Neural progenitor cell (in vitro differentiated cells): Measurements from ENCODE around the gene HRH2. TPM values are rescaled to one million over a fixed set of nuclear protein-coding genes. Genes with fewer than 3 reads are reported as not detected.

Source experiments
- DNase-seq: peaks from one replicate; pipeline ENCODE4 v3.0.0-alpha.2; 2016; ENCODE audit warnings: low spot score
- H2AFZ ChIP-seq: fragments of 200-600 bp; sonication (generic); replicated peaks from 2 replicates; pipeline ENCODE4 v1.6.1; 2016; ENCODE audit warnings: antibody characterized with exemption
- H3F3A ChIP-seq: fragments of 200-600 bp; sonication (generic); 2 replicates; pipeline ENCODE4 v1.6.1; 2016; ENCODE audit warnings: antibody characterized with exemption, low read depth
- H3K27ac ChIP-seq: fragments of 200-600 bp; sonication (generic); 2 replicates; pipeline ENCODE4 v1.5.1; 2016; ENCODE audit warnings: mild to moderate bottlenecking
- H3K27me3 ChIP-seq: fragments of 200-600 bp; sonication (generic); 2 replicates; pipeline ENCODE4 v1.6.1; 2016; ENCODE audit warnings: mild to moderate bottlenecking, moderate library complexity
- H3K36me3 ChIP-seq: fragments of 200-600 bp; sonication (generic); 2 replicates; pipeline ENCODE4 v1.5.1; 2016
- H3K4me1 ChIP-seq: fragments of 200-600 bp; sonication (generic); 2 replicates; pipeline ENCODE4 v1.6.1; 2016; ENCODE audit warnings: mixed run types
- H3K4me2 ChIP-seq: fragments of 200-600 bp; sonication (generic); 2 replicates; pipeline ENCODE4 v1.6.1; 2016
- H3K4me3 ChIP-seq: fragments of 200-600 bp; sonication (generic); 2 replicates; pipeline ENCODE4 v1.5.1; 2016
- H3K79me2 ChIP-seq: fragments of 200-600 bp; sonication (generic); 2 replicates; pipeline ENCODE4 v1.6.1; 2016; ENCODE audit warnings: low read depth
- H3K9ac ChIP-seq: fragments of 200-600 bp; sonication (generic); 2 replicates; pipeline ENCODE4 v1.6.1; 2016
- H3K9me3 ChIP-seq: fragments of 200-600 bp; sonication (generic); 2 replicates; pipeline ENCODE4 v1.5.1; 2016; ENCODE audit warnings: low read depth
- H4K20me1 ChIP-seq: fragments of 200-600 bp; sonication (generic); 2 replicates; pipeline ENCODE4 v1.6.1; 2016; ENCODE audit warnings: low read depth
- H3K27ac Mint-ChIP-seq: 3 replicates; pipeline ENCODE4 v1.8.0; 2021; ENCODE audit warnings: mixed read lengths
- H3K27me3 Mint-ChIP-seq: 2 replicates; pipeline ENCODE4 v1.8.0; 2022; ENCODE audit warnings: low read depth, mild to moderate bottlenecking, inconsistent platforms, moderate library complexity, mixed read lengths; ENCODE audit not compliant: insufficient read depth
- H3K36me3 Mint-ChIP-seq: 3 replicates; pipeline ENCODE4 v1.8.0; 2021; ENCODE audit warnings: mixed read lengths
- H3K4me1 Mint-ChIP-seq: 3 replicates; pipeline ENCODE4 v1.8.0; 2021; ENCODE audit warnings: mixed read lengths
- H3K4me3 Mint-ChIP-seq: 3 replicates; pipeline ENCODE4 v1.8.0; 2021; ENCODE audit warnings: mild to moderate bottlenecking, moderate library complexity, mixed read lengths
- H3K9me3 Mint-ChIP-seq: 3 replicates; pipeline ENCODE4 v1.8.0; 2020; ENCODE audit warnings: mixed read lengths
- EZH2 ChIP-seq: fragments of 200-600 bp; sonication (generic); IDR thresholded peaks from 2 replicates; pipeline ENCODE4 v1.6.1; 2017; ENCODE audit warnings: antibody characterized with exemption, mild to moderate bottlenecking, moderate library complexity
- EZH2phosphoT487 ChIP-seq: fragments of 200-600 bp; sonication (generic); IDR thresholded peaks from 2 replicates; pipeline ENCODE4 v1.6.1; 2017; ENCODE audit warnings: antibody characterized with exemption
- total RNA-seq: library from RNA; depleted of rRNA; stranded (reverse); fragments of >200 nt; gene quantifications from 2 replicates; pipeline ENCODE4 v1.2.3, GENCODE V29; 2015; ENCODE audit warnings: low replicate concordance
- TF ChIP-seq, protein P1 (sequence below): fragments of 200-600 bp; sonication (generic); IDR thresholded peaks from 2 replicates; pipeline ENCODE4 v1.5.1; 2017; ENCODE audit warnings: antibody characterized with exemption, mild to moderate bottlenecking

Gene HRH2
- 0.19 TPM in 1 of 2 replicates, not detected in the other for total RNA-seq

DNA sequence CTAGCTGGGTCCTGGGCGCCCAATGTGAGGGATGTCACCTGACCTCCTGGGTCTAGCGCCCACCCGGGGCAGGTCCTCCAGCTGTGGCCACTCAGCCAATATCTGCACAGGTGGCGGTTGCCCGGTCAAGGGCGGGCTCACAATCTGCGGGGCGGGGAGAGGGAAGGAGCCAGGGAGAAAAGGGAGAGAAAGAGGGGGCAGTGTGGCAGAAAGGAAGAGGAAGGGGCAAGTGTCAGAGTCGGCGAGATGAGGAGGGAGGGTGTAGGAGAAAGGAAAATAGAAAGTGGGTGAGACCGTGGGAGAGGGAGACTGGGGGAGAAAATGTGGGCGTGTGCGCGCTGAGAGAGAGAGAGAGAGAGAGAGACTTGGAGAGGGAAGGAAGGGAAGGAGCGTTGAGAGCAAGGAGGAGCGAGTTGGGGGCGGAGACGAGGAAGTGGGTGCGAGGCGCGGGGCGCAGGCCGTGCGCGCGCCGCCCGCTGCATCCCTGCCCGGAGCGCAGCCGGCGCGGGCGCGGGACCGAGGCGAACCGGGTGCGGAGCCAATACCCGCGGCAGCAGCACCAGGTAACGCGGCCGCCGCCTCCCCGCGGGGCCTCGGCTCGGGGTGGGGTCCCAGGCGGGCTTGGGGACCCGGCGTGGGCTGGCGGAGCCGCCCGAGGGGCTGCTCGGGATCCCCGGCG, at the start of gene HRH2:
TSS of gene HRH2 (plus strand) at position 479 of the 679 bp plus-strand sequence. CDS start 25,163 bp downstream, outside the sequence.
- no peak within 1 kb of the TSS for H3K9ac ChIP-seq
- peaks cover 8% of the 10 kb centered on the region for H3K4me1 Mint-ChIP-seq
- H3K27me3 ChIP-seq = peaks cover 44% of the 10 kb centered on the region
- H3F3A ChIP-seq = no peaks in the 10 kb centered on the region
- H3K79me2 ChIP-seq = no peaks in the 10 kb centered on the region
- no peaks in the 10 kb centered on the region for H3K9me3 ChIP-seq
- no peak within 1 kb of the TSS for H3K27ac Mint-ChIP-seq
- no peaks in the 10 kb centered on the region for H3K36me3 ChIP-seq
- H2AFZ ChIP-seq = peak within 1 kb of the TSS; percentile 93
- H3K4me3 Mint-ChIP-seq = peak within 1 kb of the TSS; percentile 90
- peak; percentile 56 for DNase-seq
- peak within 1 kb of the TSS; percentile 60 for H3K4me3 ChIP-seq
- peak within 1 kb of the TSS; percentile 91 for H3K4me2 ChIP-seq
- H3K9me3 Mint-ChIP-seq = no peaks in the 10 kb centered on the region
- H4K20me1 ChIP-seq = peaks cover 9% of the 10 kb centered on the region
- TF ChIP-seq EZH2 (no peak), EZH2phosphoT487 (peak; percentile 29)
- TF ChIP-seq, protein P1, sequence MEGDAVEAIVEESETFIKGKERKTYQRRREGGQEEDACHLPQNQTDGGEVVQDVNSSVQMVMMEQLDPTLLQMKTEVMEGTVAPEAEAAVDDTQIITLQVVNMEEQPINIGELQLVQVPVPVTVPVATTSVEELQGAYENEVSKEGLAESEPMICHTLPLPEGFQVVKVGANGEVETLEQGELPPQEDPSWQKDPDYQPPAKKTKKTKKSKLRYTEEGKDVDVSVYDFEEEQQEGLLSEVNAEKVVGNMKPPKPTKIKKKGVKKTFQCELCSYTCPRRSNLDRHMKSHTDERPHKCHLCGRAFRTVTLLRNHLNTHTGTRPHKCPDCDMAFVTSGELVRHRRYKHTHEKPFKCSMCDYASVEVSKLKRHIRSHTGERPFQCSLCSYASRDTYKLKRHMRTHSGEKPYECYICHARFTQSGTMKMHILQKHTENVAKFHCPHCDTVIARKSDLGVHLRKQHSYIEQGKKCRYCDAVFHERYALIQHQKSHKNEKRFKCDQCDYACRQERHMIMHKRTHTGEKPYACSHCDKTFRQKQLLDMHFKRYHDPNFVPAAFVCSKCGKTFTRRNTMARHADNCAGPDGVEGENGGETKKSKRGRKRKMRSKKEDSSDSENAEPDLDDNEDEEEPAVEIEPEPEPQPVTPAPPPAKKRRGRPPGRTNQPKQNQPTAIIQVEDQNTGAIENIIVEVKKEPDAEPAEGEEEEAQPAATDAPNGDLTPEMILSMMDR = no peak
- H3K36me3 Mint-ChIP-seq = no peaks in the 10 kb centered on the region
- peaks cover 28% of the 10 kb centered on the region for H3K27me3 Mint-ChIP-seq
- H3K27ac ChIP-seq = no peak within 1 kb of the TSS
- peaks cover 2% of the 10 kb centered on the region for H3K4me1 ChIP-seq

DNA sequence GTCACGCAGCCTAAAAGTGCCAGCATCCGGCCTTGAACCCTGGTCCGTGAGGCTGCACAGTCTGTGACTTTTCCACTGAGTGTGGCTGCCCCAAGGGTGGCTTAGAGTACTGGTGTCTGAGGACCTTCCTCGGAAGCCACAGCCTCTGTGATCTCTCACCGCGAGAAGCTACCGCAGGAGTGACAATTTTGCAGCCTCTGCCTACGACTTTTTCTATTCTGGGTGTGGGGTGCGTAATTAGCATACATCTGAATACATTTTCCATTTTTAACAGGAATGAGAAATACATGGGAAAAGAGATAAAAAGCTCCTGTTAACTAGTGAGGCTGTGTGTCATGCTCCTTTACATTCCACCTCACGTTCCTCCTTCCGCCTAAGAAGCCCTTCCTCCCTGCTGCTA, 48.3 kb upstream of the HRH2 start:
- Histone ChIP-seq H3K36me3 (no peaks in the 10 kb centered on the region), H3K79me2 (no peaks in the 10 kb centered on the region), H3K9ac (no peak overlapping the region), H3K4me3 (no peak overlapping the region), H3K4me2 (no peak overlapping the region), H2AFZ (no peak overlapping the region), H3K27ac (no peak overlapping the region), H4K20me1 (no peaks in the 10 kb centered on the region), H3F3A (peaks cover 6% of the 10 kb centered on the region), H3K9me3 (peaks cover 7% of the 10 kb centered on the region), H3K27me3 (no peaks in the 10 kb centered on the region), H3K4me1 (peaks cover under 1% of the 10 kb centered on the region)
- no peak for TF ChIP-seq EZH2
- TF ChIP-seq, protein P1 = no peak
- no peak for TF ChIP-seq EZH2phosphoT487
- DNase-seq = no peak
- no peaks in the 10 kb centered on the region for H3K36me3 Mint-ChIP-seq
- H3K27me3 Mint-ChIP-seq = peaks cover 3% of the 10 kb centered on the region
- no peak overlapping the region for H3K4me3 Mint-ChIP-seq
- no peak overlapping the region for H3K27ac Mint-ChIP-seq
- peaks cover 8% of the 10 kb centered on the region for H3K9me3 Mint-ChIP-seq
- no peaks in the 10 kb centered on the region for H3K4me1 Mint-ChIP-seq

- H2AFZ ChIP-seq = no peak overlapping the region
- no peak overlapping the region for H3K27ac ChIP-seq
- no peaks in the 10 kb centered on the region for H3K79me2 ChIP-seq
- peaks cover 3% of the 10 kb centered on the region for H3K27me3 Mint-ChIP-seq
- no peaks in the 10 kb centered on the region for H3K4me1 ChIP-seq
- no peak overlapping the region for H3K4me3 Mint-ChIP-seq
- H3K4me3 ChIP-seq = no peak overlapping the region
- no peaks in the 10 kb centered on the region for H3K9me3 ChIP-seq
- H3K36me3 Mint-ChIP-seq = no peaks in the 10 kb centered on the region
- H3K9ac ChIP-seq = no peak overlapping the region
- H3K36me3 ChIP-seq = no peaks in the 10 kb centered on the region
- H3F3A ChIP-seq = no peaks in the 10 kb centered on the region
- DNase-seq = no peak
- no peaks in the 10 kb centered on the region for H3K4me1 Mint-ChIP-seq
- H3K27me3 ChIP-seq = no peaks in the 10 kb centered on the region
- peaks cover 5% of the 10 kb centered on the region for H3K9me3 Mint-ChIP-seq
- no peak overlapping the region for H3K4me2 ChIP-seq
- no peaks in the 10 kb centered on the region for H4K20me1 ChIP-seq
- TF ChIP-seq EZH2phosphoT487 (no peak), EZH2 (no peak)
- TF ChIP-seq, protein P1 = no peak
- H3K27ac Mint-ChIP-seq = no peak overlapping the region
Observed at GRCh38 chr5:175610381-175610780, 47.5 kb upstream of the HRH2 start.
